Ishikawa (cell line): Measurements from ENCODE around the gene RPS15.

Experiments
- CEBPB ChIP-seq: IDR thresholded peaks from 2 replicates; pipeline ENCODE4 v1.6.1; 2012
- CREB1 ChIP-seq: IDR thresholded peaks from 2 replicates; pipeline ENCODE4 v1.6.1; 2012; ENCODE audit warnings: low read depth
- EP300 ChIP-seq: IDR thresholded peaks from 2 replicates; pipeline ENCODE4 v1.6.1; 2012; ENCODE audit warnings: borderline replicate concordance
- NFIC ChIP-seq: IDR thresholded peaks from 2 replicates; pipeline ENCODE4 v1.6.1; 2012
- RAD21 ChIP-seq: IDR thresholded peaks from 2 replicates; pipeline ENCODE4 v1.6.1; 2012; ENCODE audit warnings: low read depth
- TAF1 ChIP-seq: IDR thresholded peaks from 2 replicates; pipeline ENCODE4 v1.6.1; 2012; ENCODE audit warnings: low read depth, mild to moderate bottlenecking
- ZBTB7A ChIP-seq: IDR thresholded peaks from 2 replicates; pipeline ENCODE4 v1.6.1; 2012; ENCODE audit warnings: low read depth
- TF ChIP-seq, protein P1 (sequence below): IDR thresholded peaks from 2 replicates; pipeline ENCODE4 v1.6.1; 2012

DNA sequence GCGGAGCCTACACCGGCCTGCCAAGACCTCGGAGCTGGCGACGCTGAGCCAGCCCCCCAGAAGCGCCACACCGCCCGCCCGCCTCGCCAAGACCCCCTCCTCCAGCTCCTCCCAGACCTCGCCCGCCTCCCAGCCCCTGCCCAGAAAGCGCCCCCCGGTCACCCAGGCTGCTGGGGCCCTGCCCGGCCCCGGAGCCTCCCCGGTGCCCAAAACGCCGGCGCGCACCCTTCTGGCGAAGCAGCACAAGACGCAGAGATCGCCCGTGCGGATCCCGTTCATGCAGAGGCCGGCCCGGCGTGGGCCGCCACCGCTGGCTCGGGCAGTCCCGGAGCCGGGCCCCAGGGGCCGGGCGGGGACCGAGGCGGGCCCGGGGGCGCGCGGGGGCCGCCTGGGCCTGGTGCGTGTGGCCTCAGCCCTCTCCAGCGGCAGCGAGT is 30.6 kb downstream of the RPS15 start:
- no peak for TF ChIP-seq CEBPB
- no peak for TF ChIP-seq EP300
- no peak for TF ChIP-seq CREB1
- TF ChIP-seq ZBTB7A = no peak
- no peak for TF ChIP-seq NFIC
- TF ChIP-seq, protein P1, sequence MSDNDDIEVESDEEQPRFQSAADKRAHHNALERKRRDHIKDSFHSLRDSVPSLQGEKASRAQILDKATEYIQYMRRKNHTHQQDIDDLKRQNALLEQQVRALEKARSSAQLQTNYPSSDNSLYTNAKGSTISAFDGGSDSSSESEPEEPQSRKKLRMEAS = no peak
- no peak; the same call in 1 of the 2 replicates for TF ChIP-seq RAD21
- TF ChIP-seq TAF1 = no peak
